Mononuclear cell (primary cell): ENCODE data around the gene TMEM9. TPM values are rescaled to one million over a fixed set of nuclear protein-coding genes. Genes with fewer than 3 reads are reported as not detected.
"Not testable (repeated sequence)": the region's sequence is repeated elsewhere in the genome, so short reads cannot be mapped to it uniquely, and the experiment has no call there.

Experiments
- H3K27me3 ChIP-seq: 2 replicates; pipeline ENCODE4 v1.6.0; 2011; ENCODE audit warnings: low read length, control low read depth; ENCODE audit not compliant: insufficient read depth
- H3K4me1 ChIP-seq: 2 replicates; pipeline ENCODE4 v1.5.1; 2011; ENCODE audit warnings: mild to moderate bottlenecking, low read length, control low read depth; ENCODE audit not compliant: insufficient read depth
- H3K4me3 ChIP-seq: 2 replicates; pipeline ENCODE4 v1.5.1; 2011; ENCODE audit warnings: mild to moderate bottlenecking, low read length, moderate library complexity
- H3K9me3 ChIP-seq: 2 replicates; pipeline ENCODE4 v1.5.1; 2011; ENCODE audit warnings: low read depth, mild to moderate bottlenecking, control low read depth, low read length
- total RNA-seq: library from RNA; depleted of rRNA; stranded (reverse); fragments of >200 nt; gene quantifications from one replicate; pipeline ENCODE4 v1.2.3, GENCODE V29; 2012

TMEM9 gene
- total RNA-seq, 1 donor = 11.1 TPM

GRCh38 chr1:201167041-201167991 lies 13.0 kb upstream of the TMEM9 start:
- Histone ChIP-seq H3K4me1 (peaks cover 15% of the 10 kb centered on the region), H3K27me3 (peaks cover 3% of the 10 kb centered on the region), H3K4me3 (no peak overlapping the region), H3K9me3 (no peaks in the 10 kb centered on the region)

DNA sequence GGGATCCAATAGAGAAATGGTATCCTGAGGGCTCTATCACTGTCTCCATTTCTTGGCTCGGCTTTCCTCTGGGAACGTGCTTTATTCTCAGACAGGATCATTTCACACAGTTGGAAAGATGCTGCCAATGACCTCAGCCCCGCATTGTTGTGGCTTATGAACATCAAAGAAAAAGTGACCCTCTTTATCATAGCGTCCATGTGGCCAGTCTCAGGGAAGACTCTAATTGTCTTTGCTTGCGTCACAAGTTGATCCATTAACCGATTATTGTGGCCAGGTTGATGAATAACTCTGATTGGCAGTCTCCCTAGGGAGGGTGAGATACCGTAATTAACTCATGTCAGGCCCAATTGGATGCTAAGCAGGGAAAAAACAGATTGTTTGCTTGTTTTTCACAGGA lies 10.4 kb upstream of the TMEM9 start:
- Histone ChIP-seq H3K27me3 (no peaks in the 10 kb centered on the region), H3K4me1 (no peaks in the 10 kb centered on the region)

DNA sequence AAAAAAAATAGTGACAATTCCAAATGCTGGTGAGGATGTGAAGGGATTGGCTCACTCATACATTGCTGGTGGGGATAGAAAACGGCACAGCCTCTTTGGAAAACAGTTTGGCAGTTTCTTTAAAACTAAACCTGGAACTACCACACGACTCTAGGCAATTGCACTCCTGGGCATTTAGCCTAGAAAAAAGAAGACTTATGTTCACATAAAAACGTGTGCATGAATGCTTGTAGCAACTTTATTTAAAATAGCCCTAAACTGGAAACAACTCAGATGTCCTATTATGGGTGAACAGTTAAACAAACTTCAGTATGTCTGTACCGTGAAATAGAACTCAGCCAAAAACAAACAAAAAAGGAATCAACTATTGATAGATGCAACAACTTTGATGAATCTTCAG lies 9.4 kb upstream of the TMEM9 start:
- no peaks in the 10 kb centered on the region for H3K27me3 ChIP-seq
- no peaks in the 10 kb centered on the region for H3K4me1 ChIP-seq
- no peaks in the 10 kb centered on the region for H3K9me3 ChIP-seq
- no peak overlapping the region for H3K4me3 ChIP-seq

More for the DNA sequence above, 10.4 kb upstream of the TMEM9 start:
- H3K4me3 ChIP-seq = no peak overlapping the region
- no peaks in the 10 kb centered on the region for H3K9me3 ChIP-seq

GRCh38 chr1:201163036-201163435 lies 8.8 kb upstream of the TMEM9 start:
- not testable (repeated sequence) for H3K4me1 ChIP-seq, H3K9me3 ChIP-seq, H3K27me3 ChIP-seq, H3K4me3 ChIP-seq

- peaks cover 7% of the 10 kb centered on the region for H3K4me1 ChIP-seq
- no peaks in the 10 kb centered on the region for H3K27me3 ChIP-seq
- H3K9me3 ChIP-seq = no peaks in the 10 kb centered on the region
- no peak overlapping the region for H3K4me3 ChIP-seq
Observed at GRCh38 chr1:201157949-201158348, 3.7 kb upstream of the TMEM9 start.

DNA sequence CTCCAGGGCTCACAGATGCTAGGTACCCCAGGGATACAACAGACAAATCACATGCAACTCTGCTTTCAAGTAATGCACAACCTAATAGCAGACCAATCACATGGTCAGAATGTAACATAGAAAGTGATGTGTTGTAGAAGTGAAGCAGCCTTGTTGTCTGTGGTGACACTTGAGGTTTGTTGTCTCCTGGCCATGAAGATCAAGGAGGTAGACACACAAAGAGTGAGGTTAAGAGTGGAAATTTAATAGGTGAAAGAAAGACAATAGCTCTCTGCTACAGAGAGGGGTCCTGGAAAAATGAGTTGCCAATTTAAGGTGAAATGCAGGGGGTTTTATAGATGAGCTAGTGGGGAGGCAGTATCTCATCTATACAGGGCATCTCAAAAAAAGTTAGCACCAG lies 2.5 kb upstream of the TMEM9 start:
- Histone ChIP-seq H3K4me1 (peaks cover 7% of the 10 kb centered on the region), H3K9me3 (no peaks in the 10 kb centered on the region), H3K4me3 (no peak overlapping the region), H3K27me3 (no peaks in the 10 kb centered on the region)

GRCh38 chr1:201156346-201156745 lies 2.1 kb upstream of the TMEM9 start:
- H3K4me3 ChIP-seq = no peak overlapping the region
- peaks cover 7% of the 10 kb centered on the region for H3K4me1 ChIP-seq
- H3K27me3 ChIP-seq = no peaks in the 10 kb centered on the region
- no peaks in the 10 kb centered on the region for H3K9me3 ChIP-seq

- H3K4me1 ChIP-seq = peaks cover 7% of the 10 kb centered on the region
- H3K9me3 ChIP-seq = no peaks in the 10 kb centered on the region
- H3K27me3 ChIP-seq = no peaks in the 10 kb centered on the region
- H3K4me3 ChIP-seq = no peak overlapping the region
Observed at GRCh38 chr1:201155354-201155753, 1.1 kb upstream of the TMEM9 start.

DNA sequence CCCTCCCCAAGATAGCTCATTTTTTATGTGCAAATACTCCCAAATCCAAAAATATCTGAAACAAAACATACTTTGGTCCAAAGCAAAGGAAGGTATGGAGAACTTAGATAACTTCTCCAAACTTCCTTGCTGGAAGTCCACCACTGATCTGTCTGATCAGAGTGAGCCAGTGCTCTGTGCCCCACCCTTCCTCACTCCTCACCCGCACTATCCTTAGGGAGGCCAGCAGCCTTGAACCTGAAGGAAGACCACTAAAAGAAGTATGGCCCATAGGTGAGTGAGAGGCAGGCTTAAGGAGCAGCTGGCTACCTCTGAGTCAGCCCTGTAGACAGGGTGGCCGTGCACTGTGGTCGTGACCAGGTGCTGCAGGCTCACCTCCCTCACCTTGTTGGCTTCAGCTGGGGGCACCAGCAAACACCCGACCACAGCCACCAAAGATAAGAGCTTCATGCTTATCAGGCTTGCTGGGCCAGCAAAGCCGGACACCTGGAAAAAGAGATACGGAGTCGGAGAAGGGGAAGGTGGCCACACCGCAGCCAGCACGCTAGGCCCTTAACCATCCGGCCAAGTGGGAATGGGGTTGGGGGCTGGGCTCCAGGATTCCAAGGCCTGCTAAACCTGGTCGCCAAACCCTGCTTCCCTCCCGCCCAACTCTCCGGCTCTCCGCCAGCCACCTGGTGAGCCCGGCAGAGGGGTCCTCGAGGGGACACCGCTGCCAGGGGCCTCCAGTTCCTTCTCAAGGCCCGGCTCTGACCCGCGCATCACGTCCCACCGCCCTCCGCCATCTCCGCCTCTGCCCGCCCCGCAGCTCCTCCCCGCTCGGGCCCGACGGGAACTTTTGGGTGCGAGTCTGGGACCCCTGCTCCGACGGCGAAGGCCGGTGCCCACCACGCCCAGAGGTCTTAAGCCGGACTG lies 543 bp downstream of the TMEM9 start:
- H3K9me3 ChIP-seq = no peaks in the 10 kb centered on the region
- no peaks in the 10 kb centered on the region for H3K27me3 ChIP-seq
- H3K4me3 ChIP-seq = peak overlapping the region; percentile 56
- peaks cover 7% of the 10 kb centered on the region for H3K4me1 ChIP-seq

GRCh38 chr1:201149400-201149799 lies 4.9 kb downstream of the TMEM9 start:
- H3K27me3 ChIP-seq = no peaks in the 10 kb centered on the region
- no peaks in the 10 kb centered on the region for H3K9me3 ChIP-seq
- peaks cover 7% of the 10 kb centered on the region for H3K4me1 ChIP-seq
- no peak overlapping the region for H3K4me3 ChIP-seq

DNA sequence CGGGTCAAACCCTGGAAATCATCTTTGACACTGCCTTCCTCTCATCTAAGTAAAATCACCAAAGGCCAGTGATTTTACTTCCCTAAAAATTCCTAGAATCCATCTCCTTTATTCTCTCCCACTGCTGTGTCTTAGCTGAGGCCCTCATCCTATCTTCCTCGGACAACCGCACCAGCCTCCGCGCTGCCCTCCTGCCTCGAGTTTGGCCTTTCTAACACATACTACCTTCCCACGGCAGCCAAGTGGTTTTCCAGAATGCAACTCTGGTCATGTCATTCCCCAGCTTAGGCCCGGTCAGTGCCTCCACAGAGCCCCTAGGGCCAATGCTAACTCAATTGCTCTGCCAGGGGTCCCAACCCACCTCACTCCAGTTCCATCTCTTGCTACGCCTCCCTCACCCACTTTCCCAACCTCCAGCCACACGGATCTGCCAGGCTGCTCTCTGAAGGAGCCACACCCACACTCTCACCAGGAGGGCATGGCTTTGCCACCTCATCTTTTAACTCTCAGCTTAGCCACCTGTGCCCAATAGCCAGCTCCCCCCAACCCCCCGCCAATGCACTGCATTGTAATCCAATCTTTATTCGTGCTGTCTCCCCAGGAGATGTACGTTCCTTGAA lies 6.8 kb downstream of the TMEM9 start:
- no peaks in the 10 kb centered on the region for H3K4me1 ChIP-seq

GRCh38 chr1:201146626-201147390 lies 7.5 kb downstream of the TMEM9 start:
- no peaks in the 10 kb centered on the region for H3K27me3 ChIP-seq
- no peaks in the 10 kb centered on the region for H3K4me1 ChIP-seq
- no peaks in the 10 kb centered on the region for H3K9me3 ChIP-seq
- H3K4me3 ChIP-seq = no peak overlapping the region

More for the DNA sequence above, 6.8 kb downstream of the TMEM9 start:
- no peak overlapping the region for H3K4me3 ChIP-seq
- no peaks in the 10 kb centered on the region for H3K27me3 ChIP-seq
- no peaks in the 10 kb centered on the region for H3K9me3 ChIP-seq

DNA sequence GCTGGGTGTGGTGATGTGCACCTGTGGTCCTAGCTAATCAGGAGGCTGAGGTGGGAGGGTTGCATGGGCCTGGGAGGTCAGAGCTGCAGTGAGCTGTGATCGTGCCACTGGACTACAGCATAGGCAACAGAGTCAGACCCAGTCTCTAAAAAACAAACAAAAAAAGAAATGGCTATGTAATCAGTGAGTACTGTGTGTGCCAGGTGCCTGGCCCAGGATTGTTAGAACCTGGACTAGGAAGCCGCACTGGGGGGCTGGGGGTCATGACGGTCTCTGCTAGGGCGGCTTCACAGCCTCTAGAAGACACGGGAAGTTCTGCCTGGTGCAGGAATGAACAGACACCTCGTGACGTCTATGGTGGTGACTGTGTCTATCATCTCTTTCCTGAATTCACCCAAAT lies 8.5 kb downstream of the TMEM9 start:
- Histone ChIP-seq H3K27me3 (no peaks in the 10 kb centered on the region), H3K9me3 (no peaks in the 10 kb centered on the region), H3K4me1 (no peaks in the 10 kb centered on the region), H3K4me3 (no peak overlapping the region)

- H3K9me3 ChIP-seq = no peaks in the 10 kb centered on the region
- no peaks in the 10 kb centered on the region for H3K4me1 ChIP-seq
- no peaks in the 10 kb centered on the region for H3K27me3 ChIP-seq
- H3K4me3 ChIP-seq = no peak overlapping the region
Observed at GRCh38 chr1:201145132-201145531, 9.1 kb downstream of the TMEM9 start.
